ENCODE data around the gene OTX2.

The OTX2 gene

DNA sequence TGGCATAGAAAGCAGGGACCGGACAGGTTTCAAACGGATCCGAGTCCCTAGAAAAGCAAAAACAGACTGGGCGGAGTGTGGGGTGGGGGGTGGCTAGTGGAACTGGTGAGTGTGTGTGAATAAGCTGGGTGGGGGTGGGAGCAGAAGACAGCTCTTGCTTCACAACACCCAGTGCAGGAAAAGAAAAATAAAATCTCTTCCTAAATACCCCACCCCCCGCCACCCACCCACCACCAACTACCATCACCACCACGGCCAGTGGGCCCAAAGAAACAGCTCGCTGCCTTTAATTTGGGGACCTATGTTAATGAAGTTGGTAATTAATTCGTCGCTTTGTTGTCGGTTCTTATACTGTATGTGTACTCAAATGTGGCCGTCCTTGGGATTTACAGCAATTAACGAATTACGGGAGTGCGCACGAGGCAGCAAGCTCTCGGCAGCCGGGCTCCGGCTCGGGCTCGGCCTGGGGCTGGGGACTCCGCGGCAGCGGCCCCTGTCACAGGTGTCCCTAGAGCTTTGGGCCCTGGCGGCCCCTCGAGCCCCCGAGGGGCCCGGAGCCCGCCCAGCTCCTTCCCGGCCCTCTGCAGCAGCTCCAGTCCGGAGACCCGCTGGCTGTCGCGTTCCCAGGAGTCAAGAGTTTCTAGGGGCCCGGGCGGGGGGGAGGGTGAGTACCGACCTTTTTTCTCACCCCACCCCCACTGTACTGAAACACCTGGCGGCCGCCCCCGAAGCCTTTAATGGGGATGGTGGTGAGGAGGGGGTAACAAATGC lies 1.5 kb upstream of the OTX2 start:
- no peak for DNase-seq

GRCh38 chr14:56810836-56811592 lies 735 bp upstream of the OTX2 start:
- DNase-seq: no peak

GRCh38 chr14:56809270-56810146 lies 771 bp downstream of the OTX2 start:
- no peak for DNase-seq

DNA sequence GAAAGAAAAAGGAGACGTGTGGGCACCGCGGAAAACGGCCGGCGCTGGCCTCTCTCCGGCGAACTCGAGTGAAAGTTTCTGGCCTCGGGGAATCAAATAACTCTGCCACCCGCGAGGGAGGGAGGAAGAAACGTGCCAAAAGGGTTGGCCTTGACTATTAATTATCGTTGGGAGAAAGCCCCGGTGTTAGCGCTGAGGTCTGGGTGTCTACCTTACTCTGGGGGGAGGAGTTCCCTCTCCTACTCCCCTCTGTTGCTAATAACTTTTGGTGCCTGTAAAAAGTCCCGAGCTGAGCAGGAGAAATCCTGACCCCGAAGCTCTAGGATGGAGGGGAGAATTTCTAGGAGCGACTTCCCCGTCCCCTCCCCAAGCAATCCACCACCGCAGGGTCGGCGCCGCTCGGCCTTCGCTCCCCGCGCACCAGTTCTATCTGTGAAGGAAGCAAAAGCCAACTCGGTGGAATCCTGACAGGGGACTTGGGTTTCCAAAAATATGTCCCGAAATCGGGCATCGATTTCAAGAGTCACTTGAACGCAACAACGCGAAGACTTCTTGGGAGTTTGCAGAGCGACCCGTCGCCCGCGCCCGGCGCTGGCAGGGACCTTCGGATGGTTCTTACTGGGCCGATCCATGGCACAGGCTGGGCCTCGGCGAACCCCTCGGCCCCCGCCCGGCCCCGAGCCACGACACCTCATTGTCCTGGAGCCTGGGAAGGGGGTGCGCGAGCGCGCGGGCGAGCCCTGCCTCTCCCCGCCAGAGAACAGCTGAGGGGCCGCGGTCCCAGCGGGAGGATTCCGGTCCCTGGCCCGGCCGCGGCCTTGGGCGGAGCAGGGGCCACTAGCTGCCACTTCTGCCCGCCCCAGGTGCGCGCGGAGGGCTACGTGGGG lies 1.7 kb downstream of the OTX2 start:
- no peak for DNase-seq

DNA sequence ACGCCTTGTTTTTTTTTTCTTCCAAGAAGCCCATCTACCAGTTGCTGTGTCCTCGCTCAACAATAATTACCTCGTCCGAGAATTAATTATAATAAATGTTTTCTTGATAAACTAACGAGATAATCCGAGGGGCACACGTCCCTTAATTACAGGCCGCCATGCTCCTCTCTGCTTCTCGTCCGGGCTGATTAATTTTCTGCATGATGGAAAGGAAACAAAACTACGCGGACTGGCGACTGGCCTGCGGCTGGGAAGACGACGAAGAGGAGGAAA lies 2.2 kb downstream of the OTX2 start:
- no peak for DNase-seq

- DNase-seq: no peak
Observed at GRCh38 chr14:56807386-56808109, 2.7 kb downstream of the OTX2 start.

- DNase-seq: no peak
Observed at GRCh38 chr14:56806760-56807159, 3.5 kb downstream of the OTX2 start.

- no peak for DNase-seq
Observed at GRCh38 chr14:56805992-56806727, 4.1 kb downstream of the OTX2 start.

DNA sequence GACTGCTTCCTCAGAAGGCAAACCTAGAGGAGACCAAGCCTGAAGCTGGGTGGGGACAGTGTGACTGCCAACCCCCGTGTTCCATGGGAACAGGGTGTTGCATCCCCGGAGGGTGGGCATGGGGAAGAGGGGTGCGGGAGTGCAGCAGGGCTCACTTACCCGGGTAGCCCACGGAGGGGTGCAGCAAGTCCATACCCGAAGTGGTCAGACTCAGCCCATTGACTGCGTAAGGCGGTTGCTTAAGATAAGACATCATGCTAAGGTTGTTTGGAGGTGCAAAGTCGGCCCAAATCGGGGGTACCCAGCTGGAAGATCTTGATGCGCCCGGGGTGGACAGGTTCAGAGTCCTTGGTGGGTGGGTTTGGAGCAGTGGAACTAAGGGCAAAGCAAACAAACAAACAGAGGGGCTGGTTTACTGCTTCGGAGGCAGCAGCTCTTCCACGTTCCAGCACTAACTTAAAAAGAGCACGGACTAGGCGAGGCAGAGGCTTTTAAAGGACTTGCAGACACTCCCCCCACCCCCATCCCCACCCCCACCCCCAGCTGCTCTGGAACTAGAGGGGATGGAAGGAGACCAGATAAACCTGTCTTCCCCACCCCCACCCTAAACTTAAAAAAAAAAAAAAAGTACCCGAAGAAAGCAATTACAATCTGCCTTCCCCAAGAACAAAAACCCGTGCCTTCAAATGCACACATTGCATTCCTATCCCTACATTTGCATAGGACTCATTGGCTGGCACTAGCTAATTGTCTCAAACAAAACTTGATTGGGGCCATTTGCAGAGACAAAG lies 4.9 kb downstream of the OTX2 start:
- no peak for DNase-seq

GRCh38 chr14:56803816-56804535 lies 6.3 kb downstream of the OTX2 start:
- no peak for DNase-seq

- DNase-seq: no peak
Observed at GRCh38 chr14:56801920-56802319, 8.4 kb downstream of the OTX2 start.

GRCh38 chr14:56799343-56799645 lies 11.0 kb downstream of the OTX2 start:
- DNase-seq: no peak

- DNase-seq: no peak
Observed at GRCh38 chr14:56798447-56799342, 11.6 kb downstream of the OTX2 start.

- no peak for DNase-seq
Observed at GRCh38 chr14:56797569-56798446, 12.5 kb downstream of the OTX2 start.

GRCh38 chr14:56797003-56797568 lies 13.2 kb downstream of the OTX2 start:
- no peak for DNase-seq

- DNase-seq: no peak
Observed at GRCh38 chr14:56796259-56796658, 14.0 kb downstream of the OTX2 start.

- DNase-seq: no peak
Observed at GRCh38 chr14:56795284-56795622, 15.0 kb downstream of the OTX2 start.
